ENCODE measurements around the gene SFXN4. TPM values are rescaled to one million over a fixed set of nuclear protein-coding genes. Genes with fewer than 3 reads are reported as not detected.
"Not testable (repeated sequence)": the region's sequence is repeated elsewhere in the genome, so short reads cannot be mapped to it uniquely, and the experiment has no call there.

The SFXN4 gene
- total RNA-seq, 1 experiment from 2014 or later, result 45.3 TPM

GRCh38 chr10:119115926-119116325 lies 49.6 kb downstream of the SFXN4 start:
- Histone ChIP-seq H3K36me3 (ENCODE audit: control insufficient read depth, insufficient read depth, low read length) (peaks cover 1% of the 10 kb centered on the region), H3K4me3 (ENCODE audit: low read depth, low read length) (no peak overlapping the region), H3K9me3 (no peaks in the 10 kb centered on the region), H3K27me3 (replicated peaks; ENCODE audit: control insufficient read depth, insufficient read depth, low read length) (no peaks in the 10 kb centered on the region), H3K4me1 (peaks cover 19% of the 10 kb centered on the region)
- BruUV-seq (replicated peaks), result no TSS peak
- H3K27me3 Mint-ChIP-seq (ENCODE audit: insufficient read depth, unreplicated experiment), result no peaks in the 10 kb centered on the region
- peak overlapping the region; percentile 66 for H3K27ac Mint-ChIP-seq (ENCODE audit: unreplicated experiment)
- no peak for DNase-seq
- H3K36me3 Mint-ChIP-seq (ENCODE audit: insufficient read depth, unreplicated experiment), result peaks cover 78% of the 10 kb centered on the region
- ChIA-PET CTCF (interaction anchor here (0.6 kb wide), 1 partner anchor 12 kb away, joined by 3 read pairs; the partner anchor contains the start of gene DENND10), POLR2A (interaction anchor here (0.6 kb wide), 1 partner anchor 627 kb away, joined by 6 read pairs; no protein-coding TSS in a partner anchor)
- peaks cover 8% of the 10 kb centered on the region for H3K4me1 Mint-ChIP-seq (ENCODE audit: low read depth, unreplicated experiment)
- no peaks in the 10 kb centered on the region for H3K9me3 Mint-ChIP-seq (ENCODE audit: unreplicated experiment)
- no peak for TF ChIP-seq CTCF (IDR thresholded peaks at IDR 0.05; ENCODE audit: insufficient read depth in 1 of 2, low read depth in 1 of 2, low read length in 1 of 2, severe bottlenecking in 1 of 2, unreplicated experiment in 1 of 2)
- no peak overlapping the region for H3K4me3 Mint-ChIP-seq (ENCODE audit: unreplicated experiment)
- intact Hi-C loops (cut with micrococcal nuclease; ENCODE audit: unreplicated experiment), result no loop called here

DNA sequence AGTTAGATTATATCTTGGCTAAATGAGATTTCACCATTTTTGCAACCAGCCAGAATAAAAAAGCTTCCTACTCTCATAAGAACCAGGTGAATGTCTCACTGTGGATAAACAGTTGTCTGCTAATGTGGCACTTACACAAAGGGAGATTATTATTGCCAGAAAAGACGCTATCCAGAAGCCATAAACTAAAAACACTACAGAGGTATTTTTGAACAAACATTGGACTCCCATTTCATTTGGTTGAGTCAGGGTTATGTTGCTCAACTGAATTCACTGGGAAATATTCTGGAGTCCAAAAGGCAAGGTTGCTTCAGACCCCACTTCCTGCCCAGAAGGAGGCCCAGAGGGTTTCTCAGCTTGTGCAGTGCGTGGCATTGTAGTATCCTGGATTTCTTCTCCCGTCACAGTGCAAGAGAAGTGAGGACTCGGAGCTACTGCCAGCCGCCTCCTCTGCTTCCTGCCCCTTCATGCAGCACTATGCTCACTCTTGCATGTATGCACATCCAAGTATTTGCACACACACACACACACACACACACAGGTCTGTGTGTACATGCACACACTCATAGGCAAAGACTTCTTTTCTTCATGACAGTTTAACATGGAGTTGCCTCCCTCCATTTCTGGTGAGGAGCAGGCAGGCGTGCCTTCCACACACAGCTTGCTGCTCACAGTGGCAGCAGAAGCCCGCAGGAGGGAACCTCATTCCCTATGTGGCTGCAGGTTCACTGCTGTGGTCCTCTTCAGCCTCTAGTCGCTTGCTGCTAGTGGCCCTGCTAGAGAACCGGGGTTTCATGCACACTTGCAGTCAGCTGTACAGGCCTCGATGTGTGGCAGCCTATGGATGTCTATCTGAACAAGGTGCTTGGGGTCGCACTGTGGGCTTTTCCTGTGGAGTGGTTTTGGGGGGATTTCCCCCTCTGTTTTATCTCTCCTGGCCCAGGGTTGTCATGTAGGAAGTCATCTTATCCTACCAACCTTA lies 51.5 kb downstream of the SFXN4 start:
- CTCF ChIA-PET, result interaction anchor here (0.5 to 0.6 kb wide), 3 partner anchors 18 to 24 kb away, joined by 4 to 13 read pairs (median 4); no protein-coding TSS in a partner anchor
- Histone ChIP-seq H3K4me3 (ENCODE audit: low read depth, low read length) (no peak overlapping the region), H3K36me3 (ENCODE audit: control insufficient read depth, insufficient read depth, low read length) (peaks cover 1% of the 10 kb centered on the region), H3K4me1 (peaks cover 19% of the 10 kb centered on the region), H3K27me3 (replicated peaks; ENCODE audit: control insufficient read depth, insufficient read depth, low read length) (no peaks in the 10 kb centered on the region), H3K9me3 (no peaks in the 10 kb centered on the region)
- Mint-ChIP-seq H3K27ac (ENCODE audit: unreplicated experiment) (peak overlapping the region; percentile 74), H3K4me3 (ENCODE audit: unreplicated experiment) (peak overlapping the region; percentile 43), H3K9me3 (ENCODE audit: unreplicated experiment) (no peaks in the 10 kb centered on the region), H3K27me3 (ENCODE audit: insufficient read depth, unreplicated experiment) (no peaks in the 10 kb centered on the region), H3K36me3 (ENCODE audit: insufficient read depth, unreplicated experiment) (peaks cover 80% of the 10 kb centered on the region), H3K4me1 (ENCODE audit: low read depth, unreplicated experiment) (peaks cover 8% of the 10 kb centered on the region)
- POLR2A ChIA-PET, result interaction anchor here (1.1 kb wide), 1 partner anchor 9 kb away, joined by 3 read pairs; no protein-coding TSS in a partner anchor
- no TSS peak for BruUV-seq (replicated peaks)
- intact Hi-C loops (cut with micrococcal nuclease; ENCODE audit: unreplicated experiment), result no loop called here
- no peak for TF ChIP-seq CTCF (IDR thresholded peaks at IDR 0.05; ENCODE audit: insufficient read depth in 1 of 2, low read depth in 1 of 2, low read length in 1 of 2, severe bottlenecking in 1 of 2, unreplicated experiment in 1 of 2)
- DNase-seq, result peak; percentile 78 to 84

DNA sequence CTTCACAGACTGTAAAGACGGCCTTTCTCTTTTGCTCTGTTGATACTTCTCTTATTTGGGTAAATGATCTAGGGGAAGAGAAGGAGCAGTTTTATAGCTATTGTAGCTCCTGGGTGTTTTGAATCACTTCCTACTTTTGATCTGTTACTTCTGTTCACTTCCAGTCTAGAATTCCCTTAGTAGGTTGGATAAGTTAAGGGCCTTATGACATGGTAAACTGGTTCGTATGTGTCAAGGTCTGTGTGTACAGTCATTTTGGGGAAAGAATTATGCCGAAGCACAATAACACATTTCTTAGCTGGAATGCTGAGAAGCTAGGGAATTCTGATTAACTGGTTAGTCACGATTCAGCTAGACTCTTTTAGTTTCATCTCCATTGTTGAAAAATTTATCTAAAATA lies 53.5 kb downstream of the SFXN4 start:
- no peak overlapping the region for H3K4me3 Mint-ChIP-seq (ENCODE audit: unreplicated experiment)
- H3K36me3 ChIP-seq (ENCODE audit: control insufficient read depth, insufficient read depth, low read length), result peaks cover 1% of the 10 kb centered on the region
- no peaks in the 10 kb centered on the region for H3K9me3 ChIP-seq
- H3K36me3 Mint-ChIP-seq (ENCODE audit: insufficient read depth, unreplicated experiment), result peaks cover 82% of the 10 kb centered on the region
- no peak overlapping the region for H3K4me3 ChIP-seq (ENCODE audit: low read depth, low read length)
- no peaks in the 10 kb centered on the region for H3K27me3 Mint-ChIP-seq (ENCODE audit: insufficient read depth, unreplicated experiment)
- peaks cover 8% of the 10 kb centered on the region for H3K4me1 Mint-ChIP-seq (ENCODE audit: low read depth, unreplicated experiment)
- no peaks in the 10 kb centered on the region for H3K27me3 ChIP-seq (replicated peaks; ENCODE audit: control insufficient read depth, insufficient read depth, low read length)
- H3K27ac Mint-ChIP-seq (ENCODE audit: unreplicated experiment), result no peak overlapping the region
- H3K4me1 ChIP-seq, result peaks cover 19% of the 10 kb centered on the region
- no peak for DNase-seq
- CTCF ChIA-PET, result no interaction called here
- no peaks in the 10 kb centered on the region for H3K9me3 Mint-ChIP-seq (ENCODE audit: unreplicated experiment)
- no peak for TF ChIP-seq CTCF (IDR thresholded peaks at IDR 0.05; ENCODE audit: insufficient read depth in 1 of 2, low read depth in 1 of 2, low read length in 1 of 2, severe bottlenecking in 1 of 2, unreplicated experiment in 1 of 2)
- intact Hi-C loops (cut with micrococcal nuclease; ENCODE audit: unreplicated experiment), result no loop called here
- no TSS peak for BruUV-seq (replicated peaks)
- POLR2A ChIA-PET, result interaction anchor here (1.1 kb wide), 1 partner anchor 8 kb away, joined by 3 read pairs; the partner anchor contains the start of gene DENND10

- H3K27me3 ChIP-seq (replicated peaks; ENCODE audit: control insufficient read depth, insufficient read depth, low read length); H3K27ac Mint-ChIP-seq (ENCODE audit: unreplicated experiment); H3K4me3 Mint-ChIP-seq (ENCODE audit: unreplicated experiment); DNase-seq; H3K36me3 ChIP-seq (ENCODE audit: control insufficient read depth, insufficient read depth, low read length); H3K9me3 ChIP-seq; H3K4me3 ChIP-seq (ENCODE audit: low read depth, low read length); POLR2A ChIA-PET; H3K9me3 Mint-ChIP-seq (ENCODE audit: unreplicated experiment); H3K4me1 Mint-ChIP-seq (ENCODE audit: low read depth, unreplicated experiment); CTCF ChIA-PET; H3K27me3 Mint-ChIP-seq (ENCODE audit: insufficient read depth, unreplicated experiment); BruUV-seq (replicated peaks); intact Hi-C loops (cut with micrococcal nuclease; ENCODE audit: unreplicated experiment): not testable (repeated sequence)
- H3K4me1 ChIP-seq, result 0 out of 2 replicates have a peak, but pooled peaks cover 12% of the 10 kb centered on the region
- peaks cover 51% of the 10 kb centered on the region for H3K36me3 Mint-ChIP-seq (ENCODE audit: insufficient read depth, unreplicated experiment)
Observed at GRCh38 chr10:119107771-119108170, 57.7 kb downstream of the SFXN4 start.
